Measurements from ENCODE around the gene FAM187B. TPM values are rescaled to one million over a fixed set of nuclear protein-coding genes. Genes with fewer than 3 reads are reported as not detected.
A peak's percentile ranks its signal among the peaks of the same experiment; 100 is the strongest.

The FAM187B gene
- total and polyA plus RNA-seq, 2 donors (not counting 1 experiment from before 2014, with no cell fraction given): 0.25 TPM; not detected in 1

DNA sequence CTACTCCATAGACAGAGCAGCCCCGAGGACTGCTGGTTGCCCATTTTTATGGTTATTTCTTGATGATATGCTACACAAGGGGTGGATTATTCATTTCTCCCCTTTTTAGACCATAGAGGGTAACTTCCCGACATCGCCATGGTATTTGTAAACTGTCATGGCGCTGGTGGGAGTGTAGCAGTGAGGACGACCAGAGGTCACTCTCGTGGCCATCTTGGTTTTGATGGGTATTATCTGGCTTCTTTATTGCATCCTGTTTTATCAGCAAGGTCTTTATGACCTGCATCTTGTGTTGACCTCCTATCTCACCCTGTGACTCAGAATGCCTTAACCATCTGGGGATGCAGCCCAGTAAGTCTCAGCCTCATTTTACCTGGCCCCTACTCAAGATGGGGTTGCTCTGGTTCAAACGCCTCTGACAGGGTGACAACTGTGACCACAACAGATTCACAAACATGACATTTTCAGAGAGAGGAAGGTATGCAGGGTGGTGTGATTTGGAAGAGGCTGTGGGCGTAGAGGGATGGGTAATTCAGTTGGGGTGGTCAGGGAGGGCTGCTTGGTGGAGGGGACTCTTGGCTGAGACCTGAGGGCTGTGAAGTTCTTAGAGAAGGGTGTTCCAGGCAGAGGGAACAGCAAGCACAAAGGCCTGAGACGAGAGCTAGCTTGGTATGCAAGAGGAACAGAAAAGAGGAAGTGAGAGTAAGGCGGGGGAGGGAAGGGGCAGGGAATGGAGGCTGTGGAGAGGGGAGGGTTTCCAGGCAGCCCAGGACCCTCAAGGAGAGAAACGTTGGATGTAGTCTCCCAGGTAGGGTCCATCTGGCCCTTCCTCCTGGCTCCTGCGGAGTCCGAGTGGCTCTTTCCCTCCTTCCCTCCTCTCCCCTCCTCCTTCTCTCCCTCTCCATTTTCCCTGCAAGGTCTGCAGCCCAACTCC is 23.5 kb downstream of the FAM187B start:
- Histone ChIP-seq H3K4me1 (ENCODE audit: control insufficient read depth in 2 of 2, insufficient read depth in 2 of 2, low read length in 2 of 2) (peaks cover 65 to 68% of the 10 kb centered on the region in 2 donors), H3K4me2 (replicated peaks; ENCODE audit: low read depth, low read length, poor library complexity, severe bottlenecking) (peak overlapping the region; percentile 78), H3K27me3 (replicated peaks in 1 of 4; ENCODE audit: control extremely low read depth in 1 of 4, control insufficient read depth in 3 of 4, insufficient read depth in 4 of 4, low read length in 3 of 4) (no peaks in the 10 kb centered on the region), H4K20me1 (ENCODE audit: control insufficient read depth, insufficient read depth, low read length, poor library complexity, severe bottlenecking) (no peaks in the 10 kb centered on the region), H2AFZ (ENCODE audit: insufficient read depth, low read depth, low read length, poor library complexity, severe bottlenecking) (no peak overlapping the region), H3K9ac (ENCODE audit: low read length) (peak overlapping the region; percentile 39), H3K4me3 (ENCODE audit: control extremely low read depth in 1 of 5, extremely low read depth in 1 of 5, insufficient read depth in 1 of 5, low read depth in 2 of 5, low read length in 4 of 5) (peak overlapping the region in 3 of 5 experiments; percentile 7 to 45 (median 13)), H3K79me2 (ENCODE audit: control insufficient read depth, insufficient read depth, low read length) (no peaks in the 10 kb centered on the region), H3K9me3 (ENCODE audit: control extremely low read depth in 1 of 3, control insufficient read depth in 2 of 3, insufficient read depth in 1 of 3, low read length in 2 of 3) (peaks cover 0 to 10% (median 3%) of the 10 kb centered on the region in 3 donors), H3K27ac (ENCODE audit: low read length in 2 of 2) (peak overlapping the region; percentile 93 to 95), H3K36me3 (replicated peaks in 1 of 2; ENCODE audit: control extremely low read depth in 1 of 2, control insufficient read depth in 1 of 2, extremely low read depth in 1 of 2, insufficient read depth in 2 of 2, low read length in 1 of 2) (no peaks in the 10 kb centered on the region)
- intact Hi-C loops (cut with micrococcal nuclease): no loop called here
- WGBS (ENCODE audit: insufficient coverage): 20% methylated on average over 6 of the region's 13 CpGs
- CTCF ChIA-PET: interaction anchor here (1.0 to 3.3 kb wide), 8 partner anchors 10 to 142 kb away, joined by 3 to 25 read pairs (median 4); partner anchors contain the start of gene FFAR1
- Mint-ChIP-seq H3K27me3 (no peaks in the 10 kb centered on the region), H3K27ac (peak overlapping the region; percentile 96), H3K4me1 (peaks cover 59% of the 10 kb centered on the region), H3K9me3 (ENCODE audit: insufficient read depth) (no peaks in the 10 kb centered on the region), H3K4me3 (peak overlapping the region; percentile 78)
- peak; percentile 91 for DNase-seq
- no peak for TF ChIP-seq EZH2 (IDR thresholded peaks at IDR 0.05; ENCODE audit: borderline replicate concordance, insufficient read depth, low read depth, low read length, poor library complexity, severe bottlenecking)
- TF ChIP-seq, protein P1, sequence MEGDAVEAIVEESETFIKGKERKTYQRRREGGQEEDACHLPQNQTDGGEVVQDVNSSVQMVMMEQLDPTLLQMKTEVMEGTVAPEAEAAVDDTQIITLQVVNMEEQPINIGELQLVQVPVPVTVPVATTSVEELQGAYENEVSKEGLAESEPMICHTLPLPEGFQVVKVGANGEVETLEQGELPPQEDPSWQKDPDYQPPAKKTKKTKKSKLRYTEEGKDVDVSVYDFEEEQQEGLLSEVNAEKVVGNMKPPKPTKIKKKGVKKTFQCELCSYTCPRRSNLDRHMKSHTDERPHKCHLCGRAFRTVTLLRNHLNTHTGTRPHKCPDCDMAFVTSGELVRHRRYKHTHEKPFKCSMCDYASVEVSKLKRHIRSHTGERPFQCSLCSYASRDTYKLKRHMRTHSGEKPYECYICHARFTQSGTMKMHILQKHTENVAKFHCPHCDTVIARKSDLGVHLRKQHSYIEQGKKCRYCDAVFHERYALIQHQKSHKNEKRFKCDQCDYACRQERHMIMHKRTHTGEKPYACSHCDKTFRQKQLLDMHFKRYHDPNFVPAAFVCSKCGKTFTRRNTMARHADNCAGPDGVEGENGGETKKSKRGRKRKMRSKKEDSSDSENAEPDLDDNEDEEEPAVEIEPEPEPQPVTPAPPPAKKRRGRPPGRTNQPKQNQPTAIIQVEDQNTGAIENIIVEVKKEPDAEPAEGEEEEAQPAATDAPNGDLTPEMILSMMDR (IDR thresholded peaks at IDR 0.05): no peak
- peak; percentile 74 for ATAC-seq (ENCODE audit: low read depth)
- POLR2A ChIA-PET: interaction anchor here (0.5 to 2.0 kb wide), 13 partner anchors 9 to 689 kb away, joined by 3 to 8 read pairs (median 4); partner anchors contain the start of gene FXYD5

Measured in B cell (primary cell).